Liver (tissue), 9 donors: ENCODE measurements around the gene ALG10. TPM values are rescaled to one million over a fixed set of nuclear protein-coding genes. Genes with fewer than 3 reads are reported as not detected.

Experiments used
- DNase-seq: peaks from one replicate; pipeline ENCODE4 v3.0.0-alpha.2; 2017; ENCODE audit warnings: low spot score
- H3K27ac ChIP-seq, 2 donors: one replicate each; pipeline ENCODE4 v1.7.0; 2013; ENCODE audit warnings: inconsistent platforms in 2 of 2, low read length in 2 of 2, control low read depth in 1 of 2, low read depth in 1 of 2, mild to moderate bottlenecking in 1 of 2
- H3K27me3 ChIP-seq, 4 donors: one replicate each; pipeline versions ENCODE4 v1.6.1 to v1.7.0; 2013; ENCODE audit warnings: low read length in 3 of 4, inconsistent platforms in 1 of 4, mild to moderate bottlenecking in 1 of 4, moderate library complexity in 1 of 4; ENCODE audit not compliant: control insufficient read depth in 4 of 4, insufficient read depth in 4 of 4
- H3K36me3 ChIP-seq, 4 donors: one replicate each; pipeline versions ENCODE4 v1.6.1 to v1.7.0; 2013; ENCODE audit warnings: low read length in 3 of 4, mild to moderate bottlenecking in 3 of 4, low read depth in 1 of 4, moderate library complexity in 1 of 4; ENCODE audit not compliant: control insufficient read depth in 4 of 4, insufficient read depth in 3 of 4
- H3K4me1 ChIP-seq, 4 donors: one replicate each; pipeline versions ENCODE4 v1.6.1 to v1.7.0; 2013; ENCODE audit warnings: low read length in 3 of 4, mild to moderate bottlenecking in 3 of 4, moderate library complexity in 1 of 4; ENCODE audit not compliant: control insufficient read depth in 4 of 4, insufficient read depth in 4 of 4
- H3K4me3 ChIP-seq, 3 donors: one replicate each; pipeline versions ENCODE4 v1.6.1 to v1.7.0; 2013; ENCODE audit warnings: low read length in 3 of 3, control low read depth in 1 of 3, low read depth in 1 of 3, mild to moderate bottlenecking in 1 of 3
- H3K9ac ChIP-seq, 2 donors: one replicate each; pipeline ENCODE4 v1.7.0; 2013; ENCODE audit warnings: low read length in 2 of 2, mild to moderate bottlenecking in 2 of 2, moderate library complexity in 2 of 2, control low read depth in 1 of 2, low read depth in 1 of 2
- H3K9me3 ChIP-seq, 4 donors: one replicate each; pipeline versions ENCODE4 v1.6.1 to v1.7.0; 2013; ENCODE audit warnings: low read length in 3 of 4; ENCODE audit not compliant: control insufficient read depth in 4 of 4
- EGR1 ChIP-seq, 2 donors: IDR thresholded peaks; 2 replicates each; pipeline ENCODE4 v1.6.1; 2016 to 2018; ENCODE audit warnings: antibody characterized with exemption in 2 of 2, low read depth in 2 of 2
- FOXA1 ChIP-seq: IDR thresholded peaks from 2 replicates; pipeline ENCODE4 v1.6.1; 2016; ENCODE audit warnings: antibody characterized with exemption
- FOXA2 ChIP-seq: IDR thresholded peaks from 2 replicates; pipeline ENCODE4 v1.6.1; 2016; ENCODE audit warnings: antibody characterized with exemption
- GABPA ChIP-seq, 2 donors: IDR thresholded peaks in 1 of 2; conservative IDR thresholded peaks in 1 of 2; 2 replicates each; pipeline ENCODE4 v1.6.1; 2016; ENCODE audit warnings: antibody characterized with exemption in 2 of 2, mild to moderate bottlenecking in 1 of 2, moderate library complexity in 1 of 2
- HNF4A ChIP-seq, 2 donors: conservative IDR thresholded peaks; 2 replicates each; pipeline ENCODE4 v1.6.1; 2016; ENCODE audit warnings: antibody characterized with exemption in 2 of 2, mild to moderate bottlenecking in 2 of 2
- HNF4G ChIP-seq: IDR thresholded peaks from 2 replicates; pipeline ENCODE4 v1.6.1; 2016; ENCODE audit warnings: antibody characterized with exemption
- JUND ChIP-seq, 2 donors: IDR thresholded peaks; 2 replicates each; pipeline ENCODE4 v1.6.1; 2016; ENCODE audit warnings: antibody characterized with exemption in 2 of 2
- MAX ChIP-seq: IDR thresholded peaks from 2 replicates; pipeline ENCODE4 v1.6.1; 2016; ENCODE audit warnings: antibody characterized with exemption
- NR2F2 ChIP-seq: IDR thresholded peaks from 2 replicates; pipeline ENCODE4 v1.6.1; 2016; ENCODE audit warnings: antibody characterized with exemption
- RAD21 ChIP-seq, 2 donors: IDR thresholded peaks; 2 replicates each; pipeline ENCODE4 v1.6.1; 2016; ENCODE audit warnings: antibody characterized with exemption in 2 of 2, mild to moderate bottlenecking in 2 of 2
- RXRA ChIP-seq, 2 donors: IDR thresholded peaks; 2 replicates each; pipeline ENCODE4 v1.6.1; 2017 to 2018; ENCODE audit warnings: antibody characterized with exemption in 2 of 2, mild to moderate bottlenecking in 1 of 2
- SP1 ChIP-seq: IDR thresholded peaks from 2 replicates; pipeline ENCODE4 v1.6.1; 2018; ENCODE audit warnings: antibody characterized with exemption, mild to moderate bottlenecking
- TAF1 ChIP-seq: conservative IDR thresholded peaks from 2 replicates; pipeline ENCODE4 v1.6.1; 2016; ENCODE audit warnings: antibody characterized with exemption, mild to moderate bottlenecking
- YY1 ChIP-seq: IDR thresholded peaks from 2 replicates; pipeline ENCODE4 v1.6.1; 2016; ENCODE audit warnings: antibody characterized with exemption, mild to moderate bottlenecking
- WGBS: extraction: QIAGEN DNeasy Blood & Tissue Kit; methylation state at CpG from one replicate; pipeline ENCODE4 v1.1.7; 2013; 5-methylcytosine and 5-hydroxymethylcytosine counted together
- polyA plus RNA-seq, 2 donors: library from polyadenylated mRNA; stranded (reverse) in 1 of 2; unstranded in 1 of 2; fragments of 200-250 nt in 1 of 2; fragments of >200 nt in 1 of 2; fragmentation: Nextera tagmentation in 1 of 2; extraction: Ambion mirVana in 1 of 2; gene quantifications; one replicate each; pipeline versions ENCODE4 v1.2.1 to v1.2.3, GENCODE V29; 2013 to 2015
- total RNA-seq, 2 donors: library from RNA; depleted of rRNA; stranded (reverse); fragments of >200 nt; gene quantifications; one replicate each; pipeline ENCODE4 v1.2.3, GENCODE V29; 2014
- TF ChIP-seq, protein P1 (sequence below): IDR thresholded peaks from 2 replicates; pipeline ENCODE4 v1.6.1; 2016; ENCODE audit warnings: antibody characterized with exemption
- TF ChIP-seq, protein P2 (sequence below): fragments of 150-350 bp; IDR thresholded peaks from 2 replicates; pipeline ENCODE4 v1.5.1; 2017; ENCODE audit warnings: improper control_type of control experiment, low read depth, low read length; ENCODE audit not compliant: missing input control
- TF ChIP-seq, protein P3 (sequence below): IDR thresholded peaks from 2 replicates; pipeline ENCODE4 v1.6.1; 2016; ENCODE audit warnings: antibody characterized with exemption
- TF ChIP-seq, protein P4 (sequence below): IDR thresholded peaks from 2 replicates; pipeline ENCODE4 v1.6.1; 2016; ENCODE audit warnings: antibody characterized with exemption, mild to moderate bottlenecking
- donor health status: healthy.
- donor health status: healthy.
- donor health status: healthy.
- donor health status: healthy.
- donor health status: healthy.

The ALG10 gene
- total and polyA plus RNA-seq, 4 donors, result 0.44 to 12.7 (median 4.2) TPM

- 93% methylated on average over 1 of the region's 1 CpG for WGBS
- Histone ChIP-seq H3K27me3 (no peaks in the 10 kb centered on the region), H3K9ac (no peak overlapping the region)
Measured at GRCh38 chr12:33977887-33978286, 44.4 kb upstream of the ALG10 start.

GRCh38 chr12:33988197-33988805 is 34.0 kb upstream of the ALG10 start:
- no peak overlapping the region for H3K27ac ChIP-seq
- no peak for DNase-seq
- no peak for TF ChIP-seq HNF4G
- no peak for TF ChIP-seq GABPA (IDR thresholded peaks at IDR 0.05 in 1 of 2, conservative IDR thresholded peaks at IDR 0.05 in 1 of 2)
- TF ChIP-seq YY1, result no peak
- peak in 1 of 2 donors; percentile 9 for TF ChIP-seq RXRA (IDR thresholded peaks at IDR 0.05)
- TF ChIP-seq EGR1 (IDR thresholded peaks at IDR 0.05; ENCODE audit: low read depth in 2 of 2), result no peak
- H3K4me1 ChIP-seq, result no peaks in the 10 kb centered on the region
- WGBS, result 55% methylated on average over 4 of the region's 4 CpGs
- no peak overlapping the region for H3K4me3 ChIP-seq
- H3K9ac ChIP-seq, result no peak overlapping the region
- H3K27me3 ChIP-seq, result no peaks in the 10 kb centered on the region
- no peaks in the 10 kb centered on the region for H3K36me3 ChIP-seq
- H3K9me3 ChIP-seq, result no peaks in the 10 kb centered on the region

More at GRCh38 chr12:33977887-33978286, 44.4 kb upstream of the ALG10 start:
- Histone ChIP-seq H3K4me3 (no peak overlapping the region), H3K9me3 (no peaks in the 10 kb centered on the region), H3K4me1 (no peaks in the 10 kb centered on the region), H3K36me3 (no peaks in the 10 kb centered on the region), H3K27ac (no peak overlapping the region)
- no peak for DNase-seq
- TF ChIP-seq SP1 (no peak), HNF4A (conservative IDR thresholded peaks at IDR 0.05) (no peak), NR2F2 (no peak), FOXA1 (no peak), MAX (no peak)

GRCh38 chr12:33988913-33989312 is 33.4 kb upstream of the ALG10 start:
- H3K27me3 ChIP-seq, result no peaks in the 10 kb centered on the region
- DNase-seq, result no peak
- 61% methylated on average over 3 of the region's 3 CpGs for WGBS
- H3K27ac ChIP-seq, result no peak overlapping the region
- H3K9me3 ChIP-seq, result no peaks in the 10 kb centered on the region
- no peaks in the 10 kb centered on the region for H3K36me3 ChIP-seq
- no peaks in the 10 kb centered on the region for H3K4me1 ChIP-seq
- TF ChIP-seq FOXA1 (no peak), EGR1 (IDR thresholded peaks at IDR 0.05; ENCODE audit: low read depth in 2 of 2) (no peak), TAF1 (no peak), MAX (no peak), HNF4G (no peak), RAD21 (IDR thresholded peaks at IDR 0.05) (no peak), GABPA (IDR thresholded peaks at IDR 0.05 in 1 of 2, conservative IDR thresholded peaks at IDR 0.05 in 1 of 2) (no peak), FOXA2 (no peak), YY1 (no peak), NR2F2 (no peak), HNF4A (conservative IDR thresholded peaks at IDR 0.05) (no peak), JUND (IDR thresholded peaks at IDR 0.05) (no peak), RXRA (IDR thresholded peaks at IDR 0.05) (no peak), SP1 (no peak)
- TF ChIP-seq, protein P1, sequence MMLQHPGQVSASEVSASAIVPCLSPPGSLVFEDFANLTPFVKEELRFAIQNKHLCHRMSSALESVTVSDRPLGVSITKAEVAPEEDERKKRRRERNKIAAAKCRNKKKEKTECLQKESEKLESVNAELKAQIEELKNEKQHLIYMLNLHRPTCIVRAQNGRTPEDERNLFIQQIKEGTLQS, result no peak
- TF ChIP-seq, protein P2, sequence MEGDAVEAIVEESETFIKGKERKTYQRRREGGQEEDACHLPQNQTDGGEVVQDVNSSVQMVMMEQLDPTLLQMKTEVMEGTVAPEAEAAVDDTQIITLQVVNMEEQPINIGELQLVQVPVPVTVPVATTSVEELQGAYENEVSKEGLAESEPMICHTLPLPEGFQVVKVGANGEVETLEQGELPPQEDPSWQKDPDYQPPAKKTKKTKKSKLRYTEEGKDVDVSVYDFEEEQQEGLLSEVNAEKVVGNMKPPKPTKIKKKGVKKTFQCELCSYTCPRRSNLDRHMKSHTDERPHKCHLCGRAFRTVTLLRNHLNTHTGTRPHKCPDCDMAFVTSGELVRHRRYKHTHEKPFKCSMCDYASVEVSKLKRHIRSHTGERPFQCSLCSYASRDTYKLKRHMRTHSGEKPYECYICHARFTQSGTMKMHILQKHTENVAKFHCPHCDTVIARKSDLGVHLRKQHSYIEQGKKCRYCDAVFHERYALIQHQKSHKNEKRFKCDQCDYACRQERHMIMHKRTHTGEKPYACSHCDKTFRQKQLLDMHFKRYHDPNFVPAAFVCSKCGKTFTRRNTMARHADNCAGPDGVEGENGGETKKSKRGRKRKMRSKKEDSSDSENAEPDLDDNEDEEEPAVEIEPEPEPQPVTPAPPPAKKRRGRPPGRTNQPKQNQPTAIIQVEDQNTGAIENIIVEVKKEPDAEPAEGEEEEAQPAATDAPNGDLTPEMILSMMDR, result no peak
- TF ChIP-seq, protein P3, sequence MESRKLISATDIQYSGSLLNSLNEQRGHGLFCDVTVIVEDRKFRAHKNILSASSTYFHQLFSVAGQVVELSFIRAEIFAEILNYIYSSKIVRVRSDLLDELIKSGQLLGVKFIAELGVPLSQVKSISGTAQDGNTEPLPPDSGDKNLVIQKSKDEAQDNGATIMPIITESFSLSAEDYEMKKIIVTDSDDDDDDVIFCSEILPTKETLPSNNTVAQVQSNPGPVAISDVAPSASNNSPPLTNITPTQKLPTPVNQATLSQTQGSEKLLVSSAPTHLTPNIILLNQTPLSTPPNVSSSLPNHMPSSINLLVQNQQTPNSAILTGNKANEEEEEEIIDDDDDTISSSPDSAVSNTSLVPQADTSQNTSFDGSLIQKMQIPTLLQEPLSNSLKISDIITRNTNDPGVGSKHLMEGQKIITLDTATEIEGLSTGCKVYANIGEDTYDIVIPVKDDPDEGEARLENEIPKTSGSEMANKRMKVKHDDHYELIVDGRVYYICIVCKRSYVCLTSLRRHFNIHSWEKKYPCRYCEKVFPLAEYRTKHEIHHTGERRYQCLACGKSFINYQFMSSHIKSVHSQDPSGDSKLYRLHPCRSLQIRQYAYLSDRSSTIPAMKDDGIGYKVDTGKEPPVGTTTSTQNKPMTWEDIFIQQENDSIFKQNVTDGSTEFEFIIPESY, result no peak
- TF ChIP-seq, protein P4, sequence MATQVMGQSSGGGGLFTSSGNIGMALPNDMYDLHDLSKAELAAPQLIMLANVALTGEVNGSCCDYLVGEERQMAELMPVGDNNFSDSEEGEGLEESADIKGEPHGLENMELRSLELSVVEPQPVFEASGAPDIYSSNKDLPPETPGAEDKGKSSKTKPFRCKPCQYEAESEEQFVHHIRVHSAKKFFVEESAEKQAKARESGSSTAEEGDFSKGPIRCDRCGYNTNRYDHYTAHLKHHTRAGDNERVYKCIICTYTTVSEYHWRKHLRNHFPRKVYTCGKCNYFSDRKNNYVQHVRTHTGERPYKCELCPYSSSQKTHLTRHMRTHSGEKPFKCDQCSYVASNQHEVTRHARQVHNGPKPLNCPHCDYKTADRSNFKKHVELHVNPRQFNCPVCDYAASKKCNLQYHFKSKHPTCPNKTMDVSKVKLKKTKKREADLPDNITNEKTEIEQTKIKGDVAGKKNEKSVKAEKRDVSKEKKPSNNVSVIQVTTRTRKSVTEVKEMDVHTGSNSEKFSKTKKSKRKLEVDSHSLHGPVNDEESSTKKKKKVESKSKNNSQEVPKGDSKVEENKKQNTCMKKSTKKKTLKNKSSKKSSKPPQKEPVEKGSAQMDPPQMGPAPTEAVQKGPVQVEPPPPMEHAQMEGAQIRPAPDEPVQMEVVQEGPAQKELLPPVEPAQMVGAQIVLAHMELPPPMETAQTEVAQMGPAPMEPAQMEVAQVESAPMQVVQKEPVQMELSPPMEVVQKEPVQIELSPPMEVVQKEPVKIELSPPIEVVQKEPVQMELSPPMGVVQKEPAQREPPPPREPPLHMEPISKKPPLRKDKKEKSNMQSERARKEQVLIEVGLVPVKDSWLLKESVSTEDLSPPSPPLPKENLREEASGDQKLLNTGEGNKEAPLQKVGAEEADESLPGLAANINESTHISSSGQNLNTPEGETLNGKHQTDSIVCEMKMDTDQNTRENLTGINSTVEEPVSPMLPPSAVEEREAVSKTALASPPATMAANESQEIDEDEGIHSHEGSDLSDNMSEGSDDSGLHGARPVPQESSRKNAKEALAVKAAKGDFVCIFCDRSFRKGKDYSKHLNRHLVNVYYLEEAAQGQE, result no peak
- no peak overlapping the region for H3K4me3 ChIP-seq
- no peak overlapping the region for H3K9ac ChIP-seq
